HG02973 (cell line): ENCODE results near the gene ZFYVE21.

ENCODE experiments used
- ATAC-seq: cut with Tn5 transposase; IDR thresholded peaks from one replicate; pipeline ENCODE4 v1.9.1; 2021; ENCODE audit warnings: moderate library complexity; ENCODE audit not compliant: unreplicated experiment

Gene ZFYVE21

GRCh38 chr14:103721334-103722120 is 5.9 kb downstream of the ZFYVE21 start:
- ATAC-seq, result no peak

- ATAC-seq, result no peak
Measured at GRCh38 chr14:103723748-103724081, 8.1 kb downstream of the ZFYVE21 start.

GRCh38 chr14:103724116-103724515 is 8.5 kb downstream of the ZFYVE21 start:
- ATAC-seq, result no peak

GRCh38 chr14:103725001-103725682 is 9.5 kb downstream of the ZFYVE21 start:
- no peak for ATAC-seq

- no peak for ATAC-seq
Measured at GRCh38 chr14:103725739-103726395, 10.3 kb downstream of the ZFYVE21 start.

GRCh38 chr14:103726474-103726873 is 10.9 kb downstream of the ZFYVE21 start:
- no peak for ATAC-seq

- ATAC-seq, result no peak
Measured at GRCh38 chr14:103727313-103727980, 11.8 kb downstream of the ZFYVE21 start.

GRCh38 chr14:103728141-103728540 is 12.5 kb downstream of the ZFYVE21 start:
- ATAC-seq, result no peak

GRCh38 chr14:103728721-103729120 is 13.1 kb downstream of the ZFYVE21 start:
- no peak for ATAC-seq

GRCh38 chr14:103729496-103730448 is 14.2 kb downstream of the ZFYVE21 start:
- ATAC-seq, result no peak

GRCh38 chr14:103730490-103731035 is 15.0 kb downstream of the ZFYVE21 start:
- ATAC-seq, result no peak

GRCh38 chr14:103731481-103731880 is 15.9 kb downstream of the ZFYVE21 start:
- ATAC-seq, result no peak

- ATAC-seq, result no peak
Measured at GRCh38 chr14:103731916-103732867, 16.6 kb downstream of the ZFYVE21 start.

- no peak for ATAC-seq
Measured at GRCh38 chr14:103732868-103733620, 17.4 kb downstream of the ZFYVE21 start.

- ATAC-seq, result no peak
Measured at GRCh38 chr14:103733651-103734050, 18.0 kb downstream of the ZFYVE21 start.

- no peak for ATAC-seq
Measured at GRCh38 chr14:103734081-103734888, 18.7 kb downstream of the ZFYVE21 start.

- no peak for ATAC-seq
Measured at GRCh38 chr14:103735022-103735421, 19.4 kb downstream of the ZFYVE21 start.
